ENCODE measurements around the gene PDCD1LG2. TPM values are rescaled to one million over a fixed set of nuclear protein-coding genes. Genes with fewer than 3 reads are reported as not detected.

PDCD1LG2 gene
- total and polyA plus RNA-seq, 3 donors from 2014 or later: 0.63 to 2.4 (median 0.81) TPM

DNA sequence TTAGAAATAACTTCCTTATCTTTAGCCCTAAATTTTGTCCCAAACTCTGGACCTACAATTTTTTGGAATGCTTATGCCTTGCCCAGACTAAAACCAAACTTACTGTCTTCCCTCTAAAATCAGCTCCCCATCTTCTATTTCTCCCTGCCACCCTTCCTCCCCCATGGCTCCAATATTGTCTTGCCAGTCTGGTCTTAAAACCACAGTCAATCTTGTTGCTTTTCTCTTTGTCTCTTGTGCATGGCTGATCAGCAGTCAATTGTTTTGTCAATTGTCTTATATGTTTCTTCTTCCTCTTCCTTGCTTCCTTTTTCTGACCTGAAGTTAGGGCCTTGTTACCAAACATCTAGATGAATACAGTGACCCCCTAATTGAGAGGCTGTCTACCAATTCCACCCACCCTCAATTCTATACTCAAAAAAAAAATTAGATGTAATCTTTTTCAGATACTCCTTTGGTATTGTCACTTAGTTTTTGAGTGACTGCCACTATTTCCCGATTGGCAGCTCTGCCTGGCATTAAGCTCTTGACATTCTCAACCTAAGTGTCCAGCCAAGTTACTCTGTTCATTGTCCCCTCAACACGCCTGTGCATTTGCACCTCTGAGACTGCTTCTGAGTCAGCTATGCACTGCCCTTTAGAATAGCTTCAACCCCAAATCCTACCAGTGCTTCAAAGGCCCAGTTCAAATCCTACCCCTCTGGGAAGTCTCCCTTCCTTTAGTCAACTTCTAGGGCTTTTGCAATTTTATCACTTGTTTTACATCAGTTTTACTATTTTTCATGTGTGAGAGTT, 2.5 kb downstream of the PDCD1LG2 start:
- WGBS, 2 donors: 96 to 97% methylated on average over 2 of the region's 2 CpGs
- no peak overlapping the region for H3K27ac ChIP-seq
- H3K9me3 ChIP-seq: no peaks in the 10 kb centered on the region
- DNase-seq: no peak
- intact Hi-C loops (cut with DNase I; ENCODE audit: low total_unique reads): no loop called here
- no peaks in the 10 kb centered on the region for H3K36me3 ChIP-seq (ENCODE audit: low read depth, missing control alignments)
- H3K4me3 ChIP-seq: no peak overlapping the region
- no peaks in the 10 kb centered on the region for H3K27me3 ChIP-seq
- TF ChIP-seq, protein P1, sequence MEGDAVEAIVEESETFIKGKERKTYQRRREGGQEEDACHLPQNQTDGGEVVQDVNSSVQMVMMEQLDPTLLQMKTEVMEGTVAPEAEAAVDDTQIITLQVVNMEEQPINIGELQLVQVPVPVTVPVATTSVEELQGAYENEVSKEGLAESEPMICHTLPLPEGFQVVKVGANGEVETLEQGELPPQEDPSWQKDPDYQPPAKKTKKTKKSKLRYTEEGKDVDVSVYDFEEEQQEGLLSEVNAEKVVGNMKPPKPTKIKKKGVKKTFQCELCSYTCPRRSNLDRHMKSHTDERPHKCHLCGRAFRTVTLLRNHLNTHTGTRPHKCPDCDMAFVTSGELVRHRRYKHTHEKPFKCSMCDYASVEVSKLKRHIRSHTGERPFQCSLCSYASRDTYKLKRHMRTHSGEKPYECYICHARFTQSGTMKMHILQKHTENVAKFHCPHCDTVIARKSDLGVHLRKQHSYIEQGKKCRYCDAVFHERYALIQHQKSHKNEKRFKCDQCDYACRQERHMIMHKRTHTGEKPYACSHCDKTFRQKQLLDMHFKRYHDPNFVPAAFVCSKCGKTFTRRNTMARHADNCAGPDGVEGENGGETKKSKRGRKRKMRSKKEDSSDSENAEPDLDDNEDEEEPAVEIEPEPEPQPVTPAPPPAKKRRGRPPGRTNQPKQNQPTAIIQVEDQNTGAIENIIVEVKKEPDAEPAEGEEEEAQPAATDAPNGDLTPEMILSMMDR (IDR thresholded peaks at IDR 0.05): no peak
- TF ChIP-seq POLR2A (IDR thresholded peaks at IDR 0.05): no peak
- no peaks in the 10 kb centered on the region for H3K4me1 ChIP-seq

- no peak overlapping the region for H3K27ac ChIP-seq
- H3K27me3 ChIP-seq: no peaks in the 10 kb centered on the region
- no peaks in the 10 kb centered on the region for H3K4me1 ChIP-seq
- no peak for TF ChIP-seq POLR2A (IDR thresholded peaks at IDR 0.05)
- TF ChIP-seq, protein P1 (IDR thresholded peaks at IDR 0.05): no peak
- no peaks in the 10 kb centered on the region for H3K9me3 ChIP-seq
- H3K4me3 ChIP-seq: no peak overlapping the region
- no peak for DNase-seq
- 93 to 100% methylated on average over 2 of the region's 2 CpGs for WGBS, 2 donors
- intact Hi-C loops (cut with DNase I; ENCODE audit: low total_unique reads): no loop called here
- H3K36me3 ChIP-seq (ENCODE audit: low read depth, missing control alignments): no peaks in the 10 kb centered on the region
Observed at GRCh38 chr9:5513966-5514616, 3.8 kb downstream of the PDCD1LG2 start.

DNA sequence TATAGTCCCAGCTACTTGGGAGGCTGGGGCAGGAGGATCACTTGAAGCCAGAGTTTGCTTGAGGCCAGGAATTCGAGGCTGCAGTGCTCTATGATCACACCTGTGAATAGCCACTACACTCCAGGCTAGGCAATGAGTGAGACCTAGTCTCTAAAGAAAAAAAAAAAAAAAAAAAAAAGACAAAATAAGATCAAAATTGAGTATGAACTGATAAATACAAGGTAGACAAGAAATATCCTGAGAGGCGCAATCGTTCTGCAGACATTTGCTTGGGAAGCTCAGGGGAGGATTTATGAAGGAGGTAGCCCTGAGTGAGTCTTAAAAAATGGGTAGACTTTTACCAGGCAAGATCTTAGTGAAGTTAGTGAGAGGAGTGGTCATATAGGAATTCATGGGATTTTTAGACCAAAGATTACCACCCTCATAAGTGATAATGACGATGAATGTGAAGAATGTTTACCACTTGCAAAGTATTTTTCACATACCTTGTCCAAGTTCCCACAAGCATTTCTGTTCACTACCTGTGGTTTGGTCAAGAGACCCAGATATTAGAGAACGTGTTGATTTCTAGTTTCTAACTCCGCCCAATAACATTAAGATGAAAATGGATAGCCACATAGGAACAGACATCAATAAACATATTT, 4.4 kb downstream of the PDCD1LG2 start:
- no peak overlapping the region for H3K27ac ChIP-seq
- 90 to 94% methylated on average over 6 of the region's 6 CpGs for WGBS, 2 donors
- DNase-seq: no peak
- H3K4me3 ChIP-seq: no peak overlapping the region
- no peaks in the 10 kb centered on the region for H3K36me3 ChIP-seq (ENCODE audit: low read depth, missing control alignments)
- no peak for TF ChIP-seq POLR2A (IDR thresholded peaks at IDR 0.05)
- TF ChIP-seq, protein P1 (IDR thresholded peaks at IDR 0.05): no peak
- no peaks in the 10 kb centered on the region for H3K9me3 ChIP-seq
- H3K27me3 ChIP-seq: no peaks in the 10 kb centered on the region
- H3K4me1 ChIP-seq: no peaks in the 10 kb centered on the region
- intact Hi-C loops (cut with DNase I; ENCODE audit: low total_unique reads): no loop called here

DNA sequence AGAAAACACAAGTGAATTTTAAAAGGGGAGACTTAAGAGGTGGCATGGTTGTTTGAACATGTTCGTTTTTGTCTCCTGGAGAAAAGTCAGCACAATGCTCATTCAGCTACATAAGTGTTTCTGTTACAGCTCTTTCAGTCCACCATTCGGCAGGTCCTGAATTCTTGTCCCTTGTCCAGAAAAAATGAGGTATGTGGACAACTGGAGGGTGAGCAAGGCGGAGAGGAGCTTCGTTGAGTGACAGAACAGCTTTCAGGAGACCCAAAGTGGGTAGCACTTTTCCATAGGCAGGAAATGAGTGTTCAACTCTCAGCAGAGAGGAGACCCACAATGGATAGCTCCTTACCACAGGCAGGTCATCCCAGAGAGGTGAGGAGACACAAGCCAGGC, 4.9 kb downstream of the PDCD1LG2 start:
- DNase-seq: no peak
- WGBS, 2 donors: 92 to 98% methylated on average over 4 of the region's 4 CpGs
- TF ChIP-seq, protein P1 (IDR thresholded peaks at IDR 0.05): no peak
- TF ChIP-seq POLR2A (IDR thresholded peaks at IDR 0.05): no peak
- H3K4me1 ChIP-seq: no peaks in the 10 kb centered on the region
- no peak overlapping the region for H3K4me3 ChIP-seq
- no peaks in the 10 kb centered on the region for H3K27me3 ChIP-seq
- H3K27ac ChIP-seq: no peak overlapping the region
- H3K36me3 ChIP-seq (ENCODE audit: low read depth, missing control alignments): no peaks in the 10 kb centered on the region
- intact Hi-C loops (cut with DNase I; ENCODE audit: low total_unique reads): no loop called here
- H3K9me3 ChIP-seq: no peaks in the 10 kb centered on the region
